Activated CD8-positive, alpha-beta memory T cell treated with anti-CD3 and anti-CD28 coated beads, Interleukin-2, amount 50 U/mL, for 24 hours (primary cell): ENCODE measurements around the gene CYP4A11.
"Not testable (repeated sequence)": the region's sequence is repeated elsewhere in the genome, so short reads cannot be mapped to it uniquely, and the experiment has no call there.

ENCODE experiments used
- DNase-seq: peaks from one replicate; pipeline ENCODE4 v3.0.0-alpha.2; 2020; ENCODE audit errors: extremely low read depth

Gene CYP4A11

DNA sequence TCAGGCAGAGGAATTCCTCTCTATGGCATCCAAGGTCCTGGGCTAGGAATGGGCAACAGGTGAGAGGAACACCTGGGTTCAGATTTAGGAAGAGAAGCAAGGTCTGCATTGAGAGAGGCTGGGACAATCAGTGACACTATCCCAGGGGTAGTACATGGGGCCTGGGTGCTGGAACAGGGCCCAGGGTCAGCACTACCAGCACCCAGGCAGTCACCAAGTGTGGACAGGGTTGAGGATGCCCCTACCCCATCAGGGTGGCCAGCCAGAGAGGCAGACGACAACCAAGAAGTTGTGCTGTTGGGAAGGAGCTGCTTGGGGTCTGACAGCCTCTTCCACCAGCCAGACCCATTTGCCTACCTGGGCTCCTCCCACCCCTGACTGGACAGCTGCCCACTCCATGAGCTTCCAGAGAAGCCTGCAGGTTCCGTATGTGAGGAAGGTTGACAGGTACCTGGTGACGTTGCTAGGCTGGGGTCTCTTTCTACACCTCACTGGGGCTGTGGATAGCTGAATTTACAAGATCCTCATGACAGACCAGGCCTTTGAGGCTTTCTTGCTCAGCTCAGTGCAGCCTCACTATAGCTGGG, 13.9 kb downstream of the CYP4A11 start:
- DNase-seq: no peak

DNA sequence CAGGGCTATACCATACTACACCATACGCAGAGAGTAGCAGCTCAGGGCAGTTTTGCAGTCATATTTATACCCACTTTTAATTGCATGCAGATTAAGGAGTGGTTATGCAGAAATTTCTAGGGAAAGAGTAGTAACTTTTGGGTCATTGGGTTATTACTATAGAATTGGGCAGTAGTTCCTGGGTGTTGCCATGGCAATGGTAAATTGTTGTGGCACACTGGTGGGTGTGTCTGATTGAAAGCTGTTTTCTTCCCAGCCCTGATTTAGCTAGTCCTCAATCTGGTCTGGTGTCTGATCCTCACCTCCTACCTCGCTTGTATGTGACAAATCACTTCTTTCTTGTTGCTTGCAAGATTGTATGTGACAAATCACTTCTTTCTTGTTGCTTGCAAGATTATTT, 30.5 kb downstream of the CYP4A11 start:
- no peak for DNase-seq

DNA sequence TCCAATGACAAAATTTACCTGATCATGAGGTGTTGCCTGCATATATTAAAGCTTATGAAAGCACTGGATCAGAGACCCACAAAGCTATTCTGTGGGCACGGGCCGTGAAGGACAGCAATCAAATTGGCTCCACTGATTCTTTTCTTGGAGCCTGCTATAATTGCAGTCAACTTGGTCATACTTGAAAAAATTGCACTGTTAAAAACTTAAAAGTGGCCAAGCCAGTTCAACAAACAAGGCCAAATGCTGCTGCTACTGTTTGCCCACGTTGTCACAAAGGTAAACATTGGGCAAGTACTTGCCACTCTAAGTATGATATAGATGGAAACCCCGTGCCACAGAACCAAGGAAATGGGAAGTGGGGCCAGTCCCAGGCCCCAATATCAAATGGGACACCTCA, 37.8 kb downstream of the CYP4A11 start:
- DNase-seq: no peak

DNA sequence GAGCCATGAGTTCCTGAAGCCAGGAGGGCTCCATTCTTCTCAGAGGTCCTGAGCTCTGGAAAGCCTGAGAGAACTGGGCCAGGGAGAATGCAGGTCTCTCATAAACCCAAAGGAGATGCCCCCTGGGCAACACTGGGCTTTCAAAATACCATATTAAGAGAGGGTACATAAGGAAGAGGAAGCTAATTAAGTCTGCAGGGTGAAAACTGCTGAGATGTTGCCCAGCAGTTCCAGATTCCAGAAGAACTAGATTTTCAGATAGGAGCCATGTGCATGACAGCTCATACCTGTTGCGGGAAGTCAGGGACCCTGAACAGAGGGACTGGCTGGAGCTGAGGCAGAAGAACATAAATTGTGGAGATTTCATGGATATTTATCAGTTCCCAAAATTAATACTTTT, 40.9 kb downstream of the CYP4A11 start:
- no peak for DNase-seq

DNA sequence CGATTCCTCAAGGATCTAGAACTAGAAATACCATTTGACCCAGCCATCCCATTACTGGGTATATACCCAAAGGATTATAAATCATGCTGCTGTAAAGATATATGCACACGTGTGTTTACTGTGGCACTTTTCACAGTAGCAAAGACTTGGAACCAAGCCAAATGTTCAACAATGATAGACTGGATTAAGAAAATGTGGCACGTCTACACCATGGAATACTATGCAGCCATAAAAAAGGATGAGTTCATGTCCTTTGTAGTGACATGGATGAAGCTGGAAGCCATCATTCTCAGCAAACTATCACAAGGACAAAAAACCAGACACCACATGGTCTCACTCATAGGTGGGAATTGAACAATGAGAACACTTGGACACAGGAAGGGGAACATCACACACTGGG, 59.6 kb downstream of the CYP4A11 start:
- DNase-seq: not testable (repeated sequence)
